ENCODE results near the gene ALKBH6. TPM values are rescaled to one million over a fixed set of nuclear protein-coding genes. Genes with fewer than 3 reads are reported as not detected.

The ALKBH6 gene
- 24.0 to 27.0 TPM (median 26.6 TPM) in 5 replicates for total RNA-seq (2022; extraction: Qiagen RNA extraction)

GRCh38 chr19:36014012-36014924 is at the start of gene ALKBH6:
Gene ALKBH6, minus strand, starts transcription at chr19:36014213. Its CDS starts 816 bp downstream, at chr19:36013397.

GRCh38 chr19:36054733-36055686 is 41.0 kb upstream of the ALKBH6 start, which contains the start of gene WDR62:
Gene WDR62, plus strand, starts transcription at chr19:36054897. Its CDS starts 75 bp downstream, at chr19:36054972.

GRCh38 chr19:36054119-36054732 is 40.2 kb upstream of the ALKBH6 start, which contains the start of gene THAP8:
Gene THAP8, minus strand, starts transcription at chr19:36054285. Its CDS starts 68 bp downstream, at chr19:36054217.

GRCh38 chr19:36032251-36033104 is 18.5 kb upstream of the ALKBH6 start, which contains the start of gene CLIP3:
Gene CLIP3, minus strand, starts transcription at chr19:36032873. Its CDS starts 516 bp downstream, at chr19:36032357.

GRCh38 chr19:36008336-36008978 is 5.6 kb downstream of the ALKBH6 start, which contains the start of gene SYNE4:
Gene SYNE4, minus strand, starts transcription at chr19:36008813. Its CDS starts 132 bp downstream, at chr19:36008681.

GRCh38 chr19:35995048-35995993 is 18.7 kb downstream of the ALKBH6 start, which contains the start of gene SDHAF1:
Gene SDHAF1, plus strand, starts transcription at chr19:35995188. Its CDS starts 87 bp downstream, at chr19:35995275.

Other genes with a start within 250 kb of the ALKBH6 start
- gene ARHGAP33, start 238.6 kb downstream of the ALKBH6 start, total RNA-seq (2022; extraction: Qiagen RNA extraction), result 4.3 to 9.2 TPM (median 6.5 TPM) in 5 replicates
- gene PRODH2, start 201.4 kb downstream of the ALKBH6 start, total RNA-seq (2022; extraction: Qiagen RNA extraction), result 0.22 to 0.36 TPM (median 0.24 TPM) in 4 of 5 replicates, not detected in the other
- 0.32 to 0.84 TPM (median 0.46 TPM) in 5 replicates for gene NPHS1, start 161.7 kb downstream of the ALKBH6 start, total RNA-seq (2022; extraction: Qiagen RNA extraction)
- gene KIRREL2, start 157.3 kb downstream of the ALKBH6 start, total RNA-seq (2022; extraction: Qiagen RNA extraction), result 0.32 to 0.69 TPM (median 0.49 TPM) in 5 replicates
- 62.9 to 100 TPM (median 98.2 TPM) in 5 replicates for gene APLP1, start 145.6 kb downstream of the ALKBH6 start, total RNA-seq (2022; extraction: Qiagen RNA extraction)
- 6.6 to 10.3 TPM (median 7.4 TPM) in 5 replicates for gene NFKBID, start 113.7 kb downstream of the ALKBH6 start, total RNA-seq (2022; extraction: Qiagen RNA extraction)
- 0.28 to 0.76 TPM (median 0.62 TPM) in 4 of 5 replicates, not detected in the other for gene HCST, start 111.7 kb downstream of the ALKBH6 start, total RNA-seq (2022; extraction: Qiagen RNA extraction)
- gene TYROBP, start 105.9 kb downstream of the ALKBH6 start, total RNA-seq (2022; extraction: Qiagen RNA extraction), result not detected in 5 replicates
- 15.6 to 25.9 TPM (median 22.3 TPM) in 5 replicates for gene LRFN3, start 77.8 kb downstream of the ALKBH6 start, total RNA-seq (2022; extraction: Qiagen RNA extraction)
- 28.9 to 53.3 TPM (median 48.7 TPM) in 5 replicates for gene SDHAF1, start 19.0 kb downstream of the ALKBH6 start, total RNA-seq (2022; extraction: Qiagen RNA extraction)
- 0.10 to 0.50 TPM (median 0.33 TPM) in 5 replicates for gene SYNE4, start 5.4 kb downstream of the ALKBH6 start, total RNA-seq (2022; extraction: Qiagen RNA extraction)
- 0.68 to 1.1 TPM (median 0.92 TPM) in 5 replicates for gene CLIP3, start 18.7 kb upstream of the ALKBH6 start, total RNA-seq (2022; extraction: Qiagen RNA extraction)
- 5.2 to 8.2 TPM (median 7.8 TPM) in 5 replicates for gene THAP8, start 40.1 kb upstream of the ALKBH6 start, total RNA-seq (2022; extraction: Qiagen RNA extraction)
- gene WDR62, start 40.7 kb upstream of the ALKBH6 start, total RNA-seq (2022; extraction: Qiagen RNA extraction), result 19.8 to 31.7 TPM (median 27.4 TPM) in 5 replicates
- 0.15 to 0.74 TPM (median 0.38 TPM) in 4 of 5 replicates, not detected in the other for gene OVOL3, start 96.9 kb upstream of the ALKBH6 start, total RNA-seq (2022; extraction: Qiagen RNA extraction)
- 244 to 270 TPM (median 252 TPM) in 5 replicates for gene POLR2I, start 100.7 kb upstream of the ALKBH6 start, total RNA-seq (2022; extraction: Qiagen RNA extraction)
- gene TBCB, start 101.3 kb upstream of the ALKBH6 start, total RNA-seq (2022; extraction: Qiagen RNA extraction), result 409 to 569 TPM (median 558 TPM) in 5 replicates
- 1,500 to 2,226 TPM (median 2,198 TPM) in 5 replicates for gene CAPNS1, start 125.9 kb upstream of the ALKBH6 start, total RNA-seq (2022; extraction: Qiagen RNA extraction)
- gene COX7A1, start 138.2 kb upstream of the ALKBH6 start, total RNA-seq (2022; extraction: Qiagen RNA extraction), result not detected in 5 replicates
- 3.6 to 4.5 TPM (median 3.9 TPM) in 5 replicates for gene ZNF565, start 200.5 kb upstream of the ALKBH6 start, total RNA-seq (2022; extraction: Qiagen RNA extraction)
- gene ZNF146, start 200.9 kb upstream of the ALKBH6 start, total RNA-seq (2022; extraction: Qiagen RNA extraction), result 109 to 187 TPM (median 114 TPM) in 5 replicates

Measured in A549 treated with CORT108297 at 1 μM for 4 hours (cell line).